ENCODE data around the gene LCN2. TPM values are rescaled to one million over a fixed set of nuclear protein-coding genes. Genes with fewer than 3 reads are reported as not detected.

The LCN2 gene
- total RNA-seq, 3 donors from 2014 or later (not counting 1 experiment from before 2014, with no cell fraction given), result 0.82 to 0.99 TPM; not detected in 1

GRCh38 chr9:128102861-128103588 lies 46.2 kb upstream of the LCN2 start:
- H3K4me3 ChIP-seq (ENCODE audit: low read length), result no peak overlapping the region
- H3K4me1 ChIP-seq (ENCODE audit: control insufficient read depth, insufficient read depth, low read length), result peaks cover 25% of the 10 kb centered on the region
- no peaks in the 10 kb centered on the region for H3K27me3 ChIP-seq (ENCODE audit: control insufficient read depth, insufficient read depth, low read length)
- H3K27ac ChIP-seq (ENCODE audit: low read length), result no peak overlapping the region
- DNase-seq, result no peak
- H3K36me3 Mint-ChIP-seq, result no peaks in the 10 kb centered on the region
- peaks cover 69% of the 10 kb centered on the region for H3K36me3 ChIP-seq (ENCODE audit: control insufficient read depth, insufficient read depth, low read length)
- TF ChIP-seq CTCF (IDR thresholded peaks at IDR 0.05), result no peak
- no peaks in the 10 kb centered on the region for H3K9me3 ChIP-seq (ENCODE audit: control insufficient read depth, insufficient read depth, low read length)
- H3K9me3 Mint-ChIP-seq, result no peaks in the 10 kb centered on the region
- peaks cover 10 to 19% of the 10 kb centered on the region in 2 donors for H3K4me1 Mint-ChIP-seq
- H3K27ac Mint-ChIP-seq, result peak overlapping the region; percentile 53 to 56
- WGBS (ENCODE audit: insufficient coverage), result 92% methylated on average over 23 of the region's 23 CpGs
- intact Hi-C loops (cut with micrococcal nuclease), result no loop called here
- H3K4me3 Mint-ChIP-seq, result no peak overlapping the region
- ATAC-seq, result no peak
- no peaks in the 10 kb centered on the region for H3K27me3 Mint-ChIP-seq (ENCODE audit: low read depth in 2 of 2)

- H3K4me1 ChIP-seq (ENCODE audit: control insufficient read depth, insufficient read depth, low read length), result peaks cover 19% of the 10 kb centered on the region
- peak overlapping the region in 1 of 2 donors; percentile 56 for H3K27ac Mint-ChIP-seq
- H3K9me3 ChIP-seq (ENCODE audit: control insufficient read depth, insufficient read depth, low read length), result no peaks in the 10 kb centered on the region
- no peaks in the 10 kb centered on the region for H3K36me3 Mint-ChIP-seq
- ATAC-seq (no peak), DNase-seq (peak in 1 of 2 donors; percentile 68)
- H3K36me3 ChIP-seq (ENCODE audit: control insufficient read depth, insufficient read depth, low read length), result peaks cover 72% of the 10 kb centered on the region
- no peaks in the 10 kb centered on the region for H3K27me3 Mint-ChIP-seq (ENCODE audit: low read depth in 2 of 2)
- peaks cover 5 to 13% of the 10 kb centered on the region in 2 donors for H3K4me1 Mint-ChIP-seq
- no peak overlapping the region for H3K4me3 Mint-ChIP-seq
- intact Hi-C loops (cut with micrococcal nuclease), result no loop called here
- no peak overlapping the region for H3K4me3 ChIP-seq (ENCODE audit: low read length)
- no peaks in the 10 kb centered on the region for H3K27me3 ChIP-seq (ENCODE audit: control insufficient read depth, insufficient read depth, low read length)
- no peak overlapping the region for H3K27ac ChIP-seq (ENCODE audit: low read length)
- no peak for TF ChIP-seq CTCF (IDR thresholded peaks at IDR 0.05)
- no peaks in the 10 kb centered on the region for H3K9me3 Mint-ChIP-seq
- WGBS (ENCODE audit: insufficient coverage), result 28% methylated on average over 8 of the region's 8 CpGs
Measured at GRCh38 chr9:128103589-128103962, 45.7 kb upstream of the LCN2 start.

DNA sequence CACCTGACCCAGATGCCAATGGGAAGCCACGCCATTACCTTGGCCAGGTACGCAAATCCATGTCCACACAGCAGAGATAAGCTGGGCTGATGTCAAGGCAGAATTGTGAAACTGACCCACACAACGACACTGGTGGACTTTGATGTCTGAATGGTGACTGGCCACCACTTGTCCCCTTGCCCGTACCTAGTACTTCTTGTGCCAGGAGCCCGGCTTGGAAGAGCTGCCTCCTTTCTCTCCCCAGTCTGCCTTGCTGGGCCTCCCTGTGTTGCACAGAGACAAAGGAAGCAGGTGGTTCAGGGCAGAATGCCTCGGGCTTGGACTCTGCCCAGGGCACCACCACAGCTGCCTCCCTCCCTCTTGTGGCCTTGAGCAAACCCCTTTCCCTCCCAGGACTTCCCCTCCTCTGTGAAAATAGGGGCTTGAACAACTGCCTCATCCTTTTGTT lies 45.1 kb upstream of the LCN2 start:
- Mint-ChIP-seq H3K4me1 (peaks cover 0 to 9% of the 10 kb centered on the region in 2 donors), H3K27ac (no peak overlapping the region)
- DNase-seq, result no peak

More for the DNA sequence above, 45.1 kb upstream of the LCN2 start:
- H3K9me3 Mint-ChIP-seq, result no peaks in the 10 kb centered on the region
- H3K4me3 Mint-ChIP-seq, result no peak overlapping the region
- Histone ChIP-seq H3K9me3 (ENCODE audit: control insufficient read depth, insufficient read depth, low read length) (no peaks in the 10 kb centered on the region), H3K4me1 (ENCODE audit: control insufficient read depth, insufficient read depth, low read length) (peaks cover 13% of the 10 kb centered on the region), H3K4me3 (ENCODE audit: low read length) (no peak overlapping the region), H3K36me3 (ENCODE audit: control insufficient read depth, insufficient read depth, low read length) (peaks cover 74% of the 10 kb centered on the region), H3K27ac (ENCODE audit: low read length) (no peak overlapping the region), H3K27me3 (ENCODE audit: control insufficient read depth, insufficient read depth, low read length) (no peaks in the 10 kb centered on the region)
- WGBS (ENCODE audit: insufficient coverage), result 59% methylated on average over 6 of the region's 6 CpGs
- no peak for ATAC-seq
- H3K36me3 Mint-ChIP-seq, result no peaks in the 10 kb centered on the region
- no peak for TF ChIP-seq CTCF (IDR thresholded peaks at IDR 0.05)
- intact Hi-C loops (cut with micrococcal nuclease), result no loop called here
- no peaks in the 10 kb centered on the region for H3K27me3 Mint-ChIP-seq (ENCODE audit: low read depth in 2 of 2)

Measured in natural killer cell (primary cell).